A549 treated with AZD2906 at 1 μM for 4 hours (cell line): ENCODE results near the gene SET. TPM values are rescaled to one million over a fixed set of nuclear protein-coding genes. Genes with fewer than 3 reads are reported as not detected.

ENCODE experiments used
- total RNA-seq: library from RNA; stranded (reverse); fragments of 200-300 nt; extraction: Qiagen RNA extraction; gene quantifications from 5 replicates; pipeline ENCODE4 v1.2.3, GENCODE V29; 2022

The SET gene
- total RNA-seq: 374 to 503 TPM (median 376 TPM) in 5 replicates

GRCh38 chr9:128688501-128689292 is at the start of gene SET:
TSS of gene SET (plus strand) at chr9:128689222. CDS start at chr9:128689583, 361 bp downstream.

GRCh38 chr9:128656416-128657343 is 32.3 kb upstream of the SET start, which contains the start of gene DYNC2I2:
TSS of gene DYNC2I2 (minus strand) at chr9:128656847. CDS start at chr9:128656726, 121 bp downstream.

GRCh38 chr9:128702445-128702948 is 13.5 kb downstream of the SET start, which contains the start of gene PKN3:
TSS of gene PKN3 (plus strand) at chr9:128702503. CDS start at chr9:128702916, 413 bp downstream.

GRCh38 chr9:128723866-128724743 is 35.1 kb downstream of the SET start, which contains the start of gene ZDHHC12:
TSS of gene ZDHHC12 (minus strand) at chr9:128724127. CDS start at chr9:128724093, 34 bp downstream.

Other genes with a start within 250 kb of the SET start
- 21.7 to 26.4 TPM (median 23.6 TPM) in 5 replicates for gene ODF2, start 233.2 kb upstream of the SET start, total RNA-seq
- 26.5 to 29.0 TPM (median 28.3 TPM) in 5 replicates for gene GLE1, start 184.5 kb upstream of the SET start, total RNA-seq
- 129 to 153 TPM (median 147 TPM) in 5 replicates for gene SPTAN1, start 136.6 kb upstream of the SET start, total RNA-seq
- 98.9 to 149 TPM (median 138 TPM) in 5 replicates for gene DYNC2I2, start 32.4 kb upstream of the SET start, total RNA-seq
- 13.1 to 18.5 TPM (median 16.8 TPM) in 5 replicates for gene PKN3, start 13.3 kb downstream of the SET start, total RNA-seq
- 65.4 to 100.0 TPM (median 97.3 TPM) in 5 replicates for gene ZDHHC12, start 34.9 kb downstream of the SET start, total RNA-seq
- gene ZER1, start 82.7 kb downstream of the SET start, total RNA-seq: 14.9 to 18.2 TPM (median 16.2 TPM) in 5 replicates
- gene TBC1D13, start 98.0 kb downstream of the SET start, total RNA-seq: 20.2 to 22.3 TPM (median 20.8 TPM) in 5 replicates
- gene ENDOG, start 129.3 kb downstream of the SET start, total RNA-seq: 16.5 to 37.5 TPM (median 36.8 TPM) in 5 replicates
- gene SPOUT1, start 140.6 kb downstream of the SET start, total RNA-seq: 19.6 to 51.4 TPM (median 47.7 TPM) in 5 replicates
- 9.8 to 15.3 TPM (median 13.1 TPM) in 5 replicates for gene KYAT1, start 192.7 kb downstream of the SET start, total RNA-seq
- gene LRRC8A, start 192.9 kb downstream of the SET start, total RNA-seq: 132 to 153 TPM (median 147 TPM) in 5 replicates
- 0.20 to 0.33 TPM (median 0.25 TPM) in 5 replicates for gene PHYHD1, start 231.8 kb downstream of the SET start, total RNA-seq